HG02870 (cell line): ENCODE measurements around the gene SH3BGRL.
"Not testable (repeated sequence)": the region's sequence is repeated elsewhere in the genome, so short reads cannot be mapped to it uniquely, and the experiment has no call there.

Experiments
- ATAC-seq: cut with Tn5 transposase; IDR thresholded peaks from one replicate; pipeline ENCODE4 v1.9.1; 2021; ENCODE audit warnings: mild to moderate bottlenecking, moderate library complexity; ENCODE audit not compliant: unreplicated experiment

The SH3BGRL gene

DNA sequence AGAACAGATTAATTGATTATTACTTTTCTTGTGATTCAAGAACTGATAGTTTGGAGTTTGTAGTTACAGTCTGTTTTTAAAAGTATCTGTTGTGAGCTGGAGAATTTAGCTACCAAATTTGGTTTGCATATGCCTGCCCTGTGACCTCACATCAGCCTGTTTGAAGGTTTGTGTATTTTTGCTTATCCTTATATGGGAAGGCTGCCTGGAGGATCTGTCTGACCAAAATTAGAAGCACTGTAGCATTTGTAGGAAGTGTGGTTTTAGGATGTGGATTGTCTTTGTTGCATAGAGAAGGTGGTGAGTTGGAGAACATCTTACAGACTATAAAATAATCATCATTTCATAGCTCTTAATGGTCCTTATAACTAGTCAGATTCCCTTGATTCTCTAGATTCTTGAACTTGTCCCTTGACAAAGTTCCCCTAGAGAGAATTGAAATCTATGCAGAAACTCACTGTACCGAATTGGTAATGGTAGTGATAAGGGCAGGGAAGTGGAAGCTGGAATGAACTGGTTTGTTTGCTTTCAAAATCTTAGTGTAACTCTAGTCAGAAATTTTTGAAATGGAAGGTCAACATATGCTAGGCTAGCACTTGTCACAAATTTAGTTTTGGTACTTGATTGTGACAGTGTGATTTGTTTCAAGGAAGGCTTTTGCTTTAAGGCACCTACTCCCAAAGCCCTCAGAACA is 57.3 kb downstream of the SH3BGRL start:
- no peak for ATAC-seq

DNA sequence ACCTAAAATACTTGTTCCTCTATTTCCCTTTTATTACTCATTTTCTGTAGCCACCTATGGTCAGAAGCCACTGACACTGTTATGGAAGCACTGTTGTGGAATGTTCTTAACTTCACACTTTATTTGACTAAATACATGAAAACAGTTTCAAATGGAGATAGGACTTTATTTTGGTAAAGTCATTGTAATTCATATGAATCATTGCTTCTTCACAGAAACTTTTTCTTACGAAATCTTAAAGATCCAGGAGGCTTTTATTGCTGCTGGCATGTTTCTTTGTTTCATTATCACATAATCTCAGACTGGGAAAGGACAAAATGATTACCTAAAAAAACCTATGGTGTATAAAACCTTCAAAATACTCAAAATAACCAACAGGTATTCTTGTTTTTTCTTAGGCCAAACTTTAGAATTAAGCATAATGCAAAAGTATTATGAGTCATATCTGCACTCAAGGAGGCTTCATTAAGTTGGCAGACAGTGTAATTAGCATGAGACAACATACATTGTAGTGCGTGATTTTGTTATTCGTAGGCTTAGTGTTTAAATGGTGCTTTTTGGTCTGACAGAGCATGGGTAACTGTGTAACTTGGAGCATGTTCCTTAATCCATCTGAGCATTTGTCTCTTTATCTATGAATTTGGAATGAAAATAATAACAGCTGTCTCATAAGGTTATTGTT is 58.0 kb downstream of the SH3BGRL start:
- ATAC-seq = no peak

DNA sequence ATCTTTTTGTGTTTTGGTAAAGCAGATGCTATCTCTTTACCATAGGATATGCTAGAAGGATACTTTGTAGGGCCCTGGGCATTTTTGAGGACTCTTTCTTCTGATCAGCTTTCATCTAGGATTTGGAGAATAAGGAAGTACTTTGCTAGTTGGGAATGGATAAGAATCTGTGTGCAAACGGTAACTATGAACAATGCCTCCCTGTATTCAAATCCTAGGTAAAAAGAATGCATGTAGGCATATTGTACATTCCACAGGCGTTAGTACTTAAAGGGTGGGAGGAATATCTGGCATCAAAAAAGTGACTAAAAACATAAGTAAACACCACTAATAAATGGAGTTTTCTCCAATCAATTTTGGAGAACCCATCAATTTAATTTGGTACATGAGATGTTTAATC is 59.7 kb downstream of the SH3BGRL start:
- no peak for ATAC-seq

GRCh38 chrX:81263059-81263458 is 61.2 kb downstream of the SH3BGRL start:
- ATAC-seq = no peak

DNA sequence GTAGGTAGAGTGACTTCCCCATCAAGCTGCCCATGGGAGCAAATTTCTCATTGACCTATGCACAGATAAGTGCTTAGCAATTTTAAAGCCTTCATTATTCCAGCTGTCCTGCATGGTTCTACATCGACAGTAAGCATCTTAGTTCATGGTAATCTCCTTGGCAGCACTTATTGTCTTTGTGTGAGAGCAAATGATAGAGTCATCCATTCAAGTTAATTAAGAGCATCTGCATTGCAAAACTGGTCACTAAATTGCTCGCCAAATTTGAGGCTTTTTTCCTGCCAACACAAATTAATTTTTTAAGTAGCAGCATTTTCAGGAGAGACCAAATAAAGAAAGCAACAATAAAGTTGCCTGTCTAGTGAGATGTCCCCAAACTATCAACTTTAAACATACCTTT is 76.7 kb downstream of the SH3BGRL start:
- ATAC-seq = no peak

GRCh38 chrX:81280148-81280547 is 78.2 kb downstream of the SH3BGRL start:
- ATAC-seq = no peak

GRCh38 chrX:81286075-81286474 is 84.2 kb downstream of the SH3BGRL start:
- ATAC-seq = no peak

- ATAC-seq = no peak
These were observed 84.7 kb downstream of the SH3BGRL start for GRCh38 chrX:81286608-81287007.

DNA sequence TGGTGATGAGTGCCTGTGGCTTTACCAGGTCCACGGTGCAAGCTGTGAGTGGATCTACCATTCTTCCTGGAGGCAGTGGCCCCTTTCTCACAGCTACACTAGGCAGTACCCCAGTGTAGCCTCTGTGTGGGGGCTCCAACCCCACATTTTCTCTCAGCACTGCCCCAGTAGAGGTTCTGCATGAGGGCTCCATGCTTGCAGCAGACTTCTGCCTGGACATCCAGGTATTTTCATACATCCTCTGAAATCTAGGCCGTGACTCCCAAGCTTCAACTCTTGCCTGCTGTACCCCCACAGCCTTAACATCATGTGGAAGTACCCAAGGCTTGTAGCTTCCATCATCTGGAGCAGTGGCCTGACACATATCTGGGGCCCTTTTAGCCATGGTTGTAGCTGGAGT is 90.1 kb downstream of the SH3BGRL start:
- ATAC-seq = no peak

GRCh38 chrX:81294101-81294500 is 92.2 kb downstream of the SH3BGRL start:
- ATAC-seq = no peak

GRCh38 chrX:81301877-81302276 is 100.0 kb downstream of the SH3BGRL start:
- no peak for ATAC-seq

- ATAC-seq = no peak
These were observed 102.7 kb downstream of the SH3BGRL start for GRCh38 chrX:81304563-81304962.

GRCh38 chrX:81305240-81305639 is 103.3 kb downstream of the SH3BGRL start:
- ATAC-seq = no peak

DNA sequence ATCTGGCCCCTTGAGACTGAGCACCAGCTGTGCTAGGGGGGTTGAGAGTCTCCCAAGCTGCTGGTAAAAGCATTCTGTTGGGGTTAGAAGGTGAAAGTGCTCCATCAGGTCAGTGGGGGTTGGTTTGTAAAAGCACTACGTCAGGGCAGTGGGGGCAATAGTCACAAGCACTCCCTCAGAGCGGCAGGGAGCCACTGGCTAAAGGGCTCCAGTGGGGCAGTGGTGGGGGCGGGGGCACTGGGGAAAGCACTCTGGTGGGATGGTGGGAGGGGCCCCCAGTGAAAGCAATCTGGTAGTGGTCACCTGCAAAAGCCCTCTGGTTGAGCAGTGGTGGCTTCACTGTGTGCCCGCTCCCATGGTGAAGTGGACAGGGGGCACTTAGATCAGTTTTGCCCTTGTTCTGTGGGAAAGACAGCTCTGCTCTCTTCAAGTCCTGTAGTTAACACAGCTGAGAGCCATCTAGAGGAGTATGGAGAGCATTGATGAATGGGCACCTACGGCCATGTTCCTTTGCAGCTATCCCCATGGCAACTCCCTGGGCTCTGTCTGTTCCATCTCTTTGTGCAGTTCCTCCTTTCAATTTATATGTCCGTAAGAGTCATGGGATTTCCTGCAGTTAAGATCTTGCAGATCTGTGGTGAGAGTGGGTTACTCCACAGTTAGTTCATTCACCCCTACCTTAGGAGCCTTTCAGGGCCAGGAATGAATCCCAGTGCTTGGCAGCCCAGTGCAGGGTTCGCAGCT is 106.4 kb downstream of the SH3BGRL start:
- ATAC-seq = no peak

- no peak for ATAC-seq
These were observed 114.3 kb downstream of the SH3BGRL start for GRCh38 chrX:81316163-81316562.

DNA sequence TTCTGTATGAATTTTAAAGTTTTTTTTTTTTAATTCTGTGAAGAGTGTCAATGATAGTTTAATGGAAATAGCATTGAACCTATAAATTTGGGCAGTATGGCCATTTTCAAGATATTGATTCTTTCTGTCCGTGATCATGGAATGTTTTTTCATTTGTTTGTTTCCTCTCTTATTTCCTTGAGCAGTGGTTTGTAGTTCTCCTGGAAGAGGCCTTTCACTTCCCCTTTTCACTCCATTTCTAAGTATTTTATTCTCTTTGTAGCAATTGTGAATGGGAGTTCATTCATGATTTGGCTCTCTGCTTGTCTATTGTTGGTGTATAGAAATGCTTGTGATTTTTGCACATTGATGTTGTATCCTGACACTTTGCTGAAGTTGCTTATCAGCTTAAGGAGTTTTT is 129.8 kb downstream of the SH3BGRL start:
- not testable (repeated sequence) for ATAC-seq

DNA sequence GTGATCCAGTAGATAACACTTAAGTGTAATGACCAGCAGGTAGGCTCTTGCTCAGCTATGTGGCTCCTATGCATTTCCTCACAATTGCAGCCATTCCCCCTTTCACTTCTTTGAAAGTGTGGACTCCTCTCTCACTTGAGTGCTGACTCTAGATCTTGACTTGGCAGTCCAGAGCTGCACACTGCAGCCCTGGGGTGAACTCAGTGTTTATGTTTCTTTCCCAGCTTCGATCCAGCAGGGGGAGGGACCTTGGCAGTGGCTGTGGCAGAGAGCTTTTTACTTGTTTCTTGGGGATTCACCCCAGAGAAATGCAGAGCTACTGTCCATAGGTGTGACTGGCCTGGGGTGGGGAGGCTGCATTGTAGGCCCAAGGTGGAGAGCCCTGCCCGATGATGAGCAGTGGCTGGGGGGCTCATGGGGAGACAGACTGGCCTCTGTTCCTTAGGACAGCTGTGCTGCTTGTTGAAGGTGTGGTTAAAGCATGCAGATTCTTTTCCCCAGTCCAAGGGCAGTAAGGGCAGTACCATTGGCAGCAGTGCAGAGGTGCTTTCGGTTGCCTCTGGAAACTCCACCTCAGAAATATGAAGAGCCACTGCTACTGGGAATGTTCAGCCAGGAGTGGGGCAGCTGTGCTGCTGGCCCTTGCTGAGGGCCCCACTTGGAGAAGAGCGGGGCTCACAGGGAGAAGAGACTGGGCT is 134.7 kb downstream of the SH3BGRL start:
- no peak for ATAC-seq

DNA sequence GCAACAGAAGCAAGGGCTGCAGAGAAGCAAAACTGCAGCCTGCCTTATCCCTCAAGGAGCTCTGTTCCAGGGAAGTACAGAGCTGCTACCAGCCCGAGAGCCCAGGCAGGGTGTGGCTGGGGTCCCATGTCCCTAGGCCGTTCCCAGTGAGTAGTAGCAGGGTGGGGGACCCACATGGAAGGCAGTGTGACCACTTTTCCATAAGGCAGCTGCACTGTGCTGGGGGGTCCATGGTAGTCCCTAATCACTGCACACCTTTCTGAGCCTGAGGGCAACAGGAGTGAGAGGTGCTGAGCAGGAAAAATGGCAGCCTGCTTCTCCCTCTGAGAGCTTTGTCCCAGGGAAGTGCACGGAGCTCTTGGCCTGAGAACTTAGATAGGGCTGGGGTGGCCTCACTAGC is 135.9 kb downstream of the SH3BGRL start:
- ATAC-seq = no peak

GRCh38 chrX:81338924-81339323 is 137.0 kb downstream of the SH3BGRL start:
- no peak for ATAC-seq

- not testable (repeated sequence) for ATAC-seq
These were observed 143.4 kb downstream of the SH3BGRL start for GRCh38 chrX:81345296-81345695.
